H7 (cell line): ENCODE data around the gene KCNK5. TPM values are rescaled to one million over a fixed set of nuclear protein-coding genes. Genes with fewer than 3 reads are reported as not detected.

Source experiments
- DNase-seq: peaks from one replicate; pipeline ENCODE4 v3.0.0; 2012
- H3K27me3 ChIP-seq: 2 replicates; pipeline ENCODE4 v1.6.0; 2011; ENCODE audit warnings: mild to moderate bottlenecking, low read length; ENCODE audit not compliant: control insufficient read depth, insufficient read depth
- H3K36me3 ChIP-seq: replicated peaks from 2 replicates; pipeline ENCODE4 v1.5.1; 2011; ENCODE audit warnings: low read length; ENCODE audit not compliant: control insufficient read depth, insufficient read depth
- H3K4me3 ChIP-seq: 2 replicates; pipeline ENCODE4 v1.5.1; 2011; ENCODE audit warnings: low read depth, mild to moderate bottlenecking, control low read depth, low read length, moderate library complexity; ENCODE audit not compliant: insufficient read depth
- total RNA-seq: library from RNA; depleted of rRNA; stranded (reverse); fragments of >200 nt; shearing (Covaris generic); gene quantifications from 2 replicates; pipeline ENCODE4 v1.2.3, GENCODE V29; 2014

Gene KCNK5
- total RNA-seq, 1 experiment from 2014 or later, result 23.8 TPM

DNA sequence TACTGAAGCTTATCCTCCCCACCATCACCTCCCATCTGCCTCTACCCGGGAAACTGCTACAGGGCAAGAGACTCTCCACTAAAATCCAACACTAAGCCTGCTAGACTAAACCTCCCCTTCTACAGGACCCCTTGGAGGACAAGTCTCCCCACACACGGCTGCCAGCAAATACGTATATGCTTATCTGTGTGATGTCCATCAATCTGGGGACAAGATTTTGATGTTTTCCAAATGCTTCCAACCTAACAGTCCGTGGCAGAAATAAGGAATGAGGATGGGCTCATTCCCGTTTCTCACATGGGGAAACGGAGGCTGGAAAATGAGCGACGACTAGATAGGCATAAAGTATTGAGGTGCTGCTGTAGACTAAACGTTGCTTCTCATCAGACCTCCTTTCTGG lies 1.8 kb downstream of the KCNK5 start:
- H3K36me3 ChIP-seq, result no peaks in the 10 kb centered on the region
- peak overlapping the region; percentile 75; the same call in 1 of the 2 replicates for H3K4me3 ChIP-seq
- peak; percentile 43 for DNase-seq
- H3K27me3 ChIP-seq, result peaks cover 2% of the 10 kb centered on the region; the same call in 1 of the 2 replicates

DNA sequence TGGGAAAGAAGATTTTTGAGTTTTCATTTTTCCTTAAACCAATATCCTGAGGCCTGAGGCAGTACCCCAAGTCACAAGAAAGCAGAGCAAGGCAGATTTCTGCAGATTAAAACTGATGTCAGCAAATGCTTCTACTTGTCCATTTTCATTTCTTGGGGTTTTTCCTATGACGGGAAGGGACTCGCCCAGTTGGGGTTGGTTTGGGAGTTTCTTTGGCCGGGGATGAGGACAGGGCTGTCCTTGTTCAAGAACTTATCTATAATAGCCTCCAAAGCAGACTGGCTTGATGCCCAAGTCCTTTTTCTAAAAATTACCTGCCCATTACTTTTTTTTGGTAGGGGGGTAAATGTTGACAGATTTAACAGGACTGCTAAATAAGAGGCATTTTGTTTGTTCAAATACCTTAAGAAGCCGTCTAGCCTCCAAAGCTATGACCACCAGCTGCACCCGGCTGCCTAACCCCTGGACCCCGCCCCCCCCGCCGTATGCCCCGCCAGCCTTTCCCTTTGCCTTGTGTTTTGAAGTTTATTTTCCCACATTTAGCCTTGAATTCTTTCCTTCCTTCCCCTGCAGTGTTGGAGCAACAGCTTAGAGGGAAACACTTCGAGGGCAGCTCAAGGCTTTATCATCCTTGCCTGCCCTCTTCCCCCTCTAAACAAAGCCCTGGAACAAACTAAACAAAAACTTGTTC lies 2.5 kb downstream of the KCNK5 start:
- H3K4me3 ChIP-seq, result no peak overlapping the region
- DNase-seq, result peak; percentile 57

DNA sequence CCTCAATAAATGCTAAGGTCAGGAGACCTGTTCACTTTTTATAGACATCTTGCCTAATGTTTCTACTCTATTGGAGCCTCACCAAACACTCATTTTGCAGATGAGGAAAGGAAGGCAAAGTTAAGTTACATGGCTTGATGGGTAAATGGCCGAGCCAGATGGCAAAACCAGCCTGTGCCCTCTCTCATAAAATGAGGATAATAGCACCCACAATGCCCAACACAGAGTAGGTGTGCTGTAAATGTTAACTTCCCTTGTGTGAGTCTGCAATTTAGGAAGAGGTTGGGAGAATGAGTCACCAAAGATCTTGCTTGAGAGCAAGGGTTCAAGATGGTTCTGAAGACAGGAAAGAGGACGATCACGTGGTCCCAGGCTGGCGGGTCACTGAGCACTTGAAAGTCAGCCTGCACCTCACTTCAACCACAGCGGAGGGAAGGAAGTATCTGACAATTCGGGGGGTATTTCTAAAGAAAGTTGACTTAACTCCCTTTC lies 3.3 kb downstream of the KCNK5 start:
- no peak for DNase-seq
- H3K4me3 ChIP-seq, result no peak overlapping the region
- peaks cover 2% of the 10 kb centered on the region; the same call in 1 of the 2 replicates for H3K27me3 ChIP-seq
- H3K36me3 ChIP-seq, result peaks cover under 1% of the 10 kb centered on the region; the same call in 1 of the 2 replicates

More for the DNA sequence above, 2.5 kb downstream of the KCNK5 start:
- H3K36me3 ChIP-seq, result no peaks in the 10 kb centered on the region
- H3K27me3 ChIP-seq, result peaks cover 2% of the 10 kb centered on the region; the same call in 1 of the 2 replicates

DNA sequence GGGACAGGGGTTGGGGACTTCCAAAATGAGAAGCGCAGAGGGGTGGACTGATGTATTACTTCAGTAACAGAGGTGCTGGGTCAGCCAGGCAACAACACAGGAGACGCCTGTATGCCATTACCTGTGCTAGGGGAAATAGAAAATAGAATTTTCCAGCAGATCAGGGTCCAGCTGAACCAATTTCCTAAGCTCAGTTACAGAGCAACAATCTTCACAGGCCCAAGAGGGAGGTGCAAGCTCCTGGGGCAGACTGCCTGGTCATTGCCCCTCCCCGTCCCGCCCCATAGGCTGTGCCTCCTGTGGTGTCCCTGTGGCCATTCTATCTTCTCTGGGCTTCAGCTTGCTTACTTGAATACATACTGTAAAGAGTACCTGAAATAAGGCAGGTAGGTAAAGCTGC lies 3.7 kb downstream of the KCNK5 start:
- DNase-seq, result peak; percentile 83
- Histone ChIP-seq H3K4me3 (no peak overlapping the region), H3K27me3 (peaks cover 2% of the 10 kb centered on the region; the same call in 1 of the 2 replicates), H3K36me3 (peaks cover 3% of the 10 kb centered on the region; the same call in 1 of the 2 replicates)

DNA sequence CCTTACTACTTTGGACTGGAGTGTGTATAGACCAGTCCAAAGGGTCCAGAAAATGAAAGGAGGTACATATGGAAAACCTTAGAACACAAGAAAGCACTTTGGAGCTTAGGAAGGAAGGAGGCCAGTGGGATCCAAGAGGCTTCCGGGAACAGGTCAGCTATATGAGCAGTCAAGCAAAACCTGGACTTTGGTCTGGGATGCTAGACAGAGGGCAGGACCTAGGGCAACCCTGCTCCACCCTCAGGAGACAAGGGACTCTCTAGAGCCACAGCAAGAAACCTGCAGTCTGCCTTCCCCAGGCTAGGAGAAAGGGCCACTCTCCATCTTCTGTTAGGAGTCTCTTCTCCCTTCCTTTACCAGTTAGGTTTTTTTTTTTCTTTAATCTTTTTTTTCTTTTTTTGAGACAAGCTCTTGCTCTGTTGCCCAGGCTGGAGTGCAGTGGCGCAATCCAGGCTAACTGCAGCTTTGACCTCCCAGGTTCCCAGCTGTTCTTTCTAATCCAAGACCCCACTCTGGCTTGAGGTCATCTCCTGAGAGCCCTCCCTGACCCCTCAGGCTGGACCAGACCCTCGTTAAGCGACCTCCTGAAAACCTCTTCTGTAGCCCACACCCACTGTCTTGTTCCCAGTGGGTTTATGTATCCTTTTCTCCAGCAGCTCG lies 4.6 kb downstream of the KCNK5 start:
- Histone ChIP-seq H3K36me3 (peaks cover 3% of the 10 kb centered on the region; the same call in 1 of the 2 replicates), H3K4me3 (no peak overlapping the region), H3K27me3 (peaks cover 2% of the 10 kb centered on the region; the same call in 1 of the 2 replicates)
- DNase-seq, result no peak

DNA sequence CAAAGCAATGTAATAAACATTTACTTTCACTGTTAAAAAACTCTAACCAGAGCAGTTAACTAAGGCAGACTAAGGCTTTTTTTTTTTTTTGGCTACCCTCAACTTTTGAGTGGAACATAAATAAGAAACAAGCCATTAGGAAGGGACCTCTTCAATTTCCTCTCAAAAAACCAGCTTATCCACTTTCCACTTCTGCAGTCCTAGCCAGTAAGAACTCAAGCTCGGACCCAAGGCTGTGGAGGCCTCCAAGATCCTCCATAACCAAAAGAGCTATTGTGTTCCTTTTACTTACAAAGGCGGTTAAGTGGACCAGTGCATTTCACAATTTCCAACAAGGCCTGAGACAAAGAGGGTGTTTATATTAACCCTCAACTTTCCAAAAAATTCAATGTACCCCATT lies 5.3 kb downstream of the KCNK5 start:
- peaks cover 2% of the 10 kb centered on the region; the same call in 1 of the 2 replicates for H3K27me3 ChIP-seq
- peaks cover 3% of the 10 kb centered on the region; the same call in 1 of the 2 replicates for H3K36me3 ChIP-seq
- H3K4me3 ChIP-seq, result no peak overlapping the region
- no peak for DNase-seq

DNA sequence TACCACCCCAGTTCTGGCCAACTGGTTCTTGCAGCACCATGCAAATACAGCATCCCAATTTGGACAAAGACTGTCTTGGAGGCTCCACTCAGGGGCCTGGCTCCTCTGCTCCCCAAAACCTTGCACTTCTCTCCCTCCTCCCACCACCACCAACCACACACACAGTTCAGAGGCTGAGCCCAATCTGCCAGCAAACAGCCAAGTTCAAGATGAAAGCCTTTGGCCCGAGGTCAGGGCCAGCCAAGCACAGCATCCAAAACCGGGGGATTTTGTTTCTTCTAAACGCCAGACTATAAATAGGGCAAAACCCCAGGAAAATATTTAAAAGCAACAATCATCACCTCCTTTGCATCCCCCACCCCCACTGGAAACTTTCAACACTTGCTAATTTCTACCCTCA lies 5.7 kb downstream of the KCNK5 start:
- Histone ChIP-seq H3K27me3 (peaks cover 2% of the 10 kb centered on the region; the same call in 1 of the 2 replicates), H3K36me3 (peaks cover 5% of the 10 kb centered on the region), H3K4me3 (no peak overlapping the region)
- DNase-seq, result no peak

DNA sequence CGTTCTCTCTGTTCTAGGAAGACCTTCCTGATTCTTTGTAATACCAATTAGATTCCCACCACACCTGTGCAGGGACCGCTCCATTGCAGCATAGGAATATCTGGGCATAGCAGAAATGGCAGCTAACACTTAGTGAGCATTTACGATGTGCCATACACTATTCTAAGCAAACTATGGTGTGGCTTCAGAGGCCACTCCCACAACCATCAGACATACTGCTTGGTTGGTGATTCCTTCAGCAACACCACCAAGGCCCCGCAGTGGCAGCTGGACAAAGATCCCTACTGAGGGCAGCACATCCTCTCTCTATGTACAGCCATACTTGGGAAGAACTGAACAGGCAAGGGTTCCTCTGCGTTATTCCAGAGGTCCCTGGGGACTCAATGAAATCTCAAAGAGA lies 6.2 kb downstream of the KCNK5 start:
- no peak for DNase-seq
- Histone ChIP-seq H3K27me3 (no peaks in the 10 kb centered on the region), H3K36me3 (peaks cover 6% of the 10 kb centered on the region), H3K4me3 (no peak overlapping the region)

DNA sequence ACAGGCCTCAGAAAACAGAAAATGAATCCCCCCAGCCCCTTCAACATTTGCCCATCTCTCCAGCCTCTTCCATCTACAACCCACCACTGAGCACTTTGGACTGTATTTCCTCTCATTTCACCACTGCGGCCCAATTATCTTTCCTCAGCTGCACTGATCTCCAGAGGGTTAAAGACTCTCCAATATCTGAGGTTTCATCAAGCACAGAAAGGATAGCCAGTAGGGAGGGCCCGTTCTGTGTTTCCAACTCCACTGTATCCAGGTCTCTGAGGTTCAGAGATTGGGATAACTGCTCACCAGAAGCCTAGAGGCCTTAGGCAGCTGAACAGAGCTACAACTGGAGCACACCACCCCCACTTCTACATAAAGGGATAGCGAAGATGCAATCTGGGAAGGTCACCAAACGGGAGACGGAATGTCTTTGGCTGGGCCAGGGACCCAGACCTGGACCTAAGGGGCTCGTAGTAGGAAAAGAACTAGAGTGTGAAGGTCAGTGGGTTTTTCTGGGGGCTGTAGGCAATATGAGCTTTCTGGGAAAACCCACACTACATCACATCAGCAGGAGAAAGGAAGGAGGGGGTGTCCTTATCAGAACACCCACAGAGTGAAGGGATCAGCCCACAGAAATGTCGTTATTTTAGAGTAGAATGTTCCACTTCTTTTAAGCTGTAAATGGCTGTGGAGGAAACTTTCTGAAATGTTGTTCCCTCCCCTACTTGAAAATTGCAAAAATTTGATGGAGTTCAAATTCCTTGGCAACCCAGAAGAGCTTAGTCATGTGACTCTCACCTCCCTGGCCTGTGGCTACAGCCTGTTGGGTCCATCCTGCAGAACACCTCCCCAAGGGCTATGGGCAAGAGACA lies 7.3 kb downstream of the KCNK5 start:
- DNase-seq, result no peak
- Histone ChIP-seq H3K4me3 (no peak overlapping the region), H3K27me3 (no peaks in the 10 kb centered on the region), H3K36me3 (peaks cover 6% of the 10 kb centered on the region)

DNA sequence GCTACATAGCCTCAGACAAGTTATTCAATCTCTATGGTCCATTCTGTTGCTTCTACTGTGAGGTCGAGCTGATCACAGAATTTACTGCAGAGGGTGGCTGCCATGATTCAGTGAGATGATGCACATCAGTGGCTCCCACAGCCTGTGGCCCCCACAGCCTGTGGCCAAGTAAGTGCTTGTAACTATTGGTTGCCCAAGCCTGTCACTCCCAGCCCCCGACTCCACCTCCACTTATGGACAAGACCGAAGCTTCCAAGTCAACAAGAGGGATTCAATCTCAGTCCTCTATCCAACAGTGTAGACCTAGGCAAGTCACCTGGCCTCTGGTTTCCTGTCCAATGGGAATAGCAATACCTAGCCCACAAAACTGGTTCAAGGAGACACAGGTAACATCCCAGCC lies 8.2 kb downstream of the KCNK5 start:
- Histone ChIP-seq H3K4me3 (no peak overlapping the region), H3K27me3 (no peaks in the 10 kb centered on the region), H3K36me3 (peaks cover 6% of the 10 kb centered on the region)
- DNase-seq, result no peak

DNA sequence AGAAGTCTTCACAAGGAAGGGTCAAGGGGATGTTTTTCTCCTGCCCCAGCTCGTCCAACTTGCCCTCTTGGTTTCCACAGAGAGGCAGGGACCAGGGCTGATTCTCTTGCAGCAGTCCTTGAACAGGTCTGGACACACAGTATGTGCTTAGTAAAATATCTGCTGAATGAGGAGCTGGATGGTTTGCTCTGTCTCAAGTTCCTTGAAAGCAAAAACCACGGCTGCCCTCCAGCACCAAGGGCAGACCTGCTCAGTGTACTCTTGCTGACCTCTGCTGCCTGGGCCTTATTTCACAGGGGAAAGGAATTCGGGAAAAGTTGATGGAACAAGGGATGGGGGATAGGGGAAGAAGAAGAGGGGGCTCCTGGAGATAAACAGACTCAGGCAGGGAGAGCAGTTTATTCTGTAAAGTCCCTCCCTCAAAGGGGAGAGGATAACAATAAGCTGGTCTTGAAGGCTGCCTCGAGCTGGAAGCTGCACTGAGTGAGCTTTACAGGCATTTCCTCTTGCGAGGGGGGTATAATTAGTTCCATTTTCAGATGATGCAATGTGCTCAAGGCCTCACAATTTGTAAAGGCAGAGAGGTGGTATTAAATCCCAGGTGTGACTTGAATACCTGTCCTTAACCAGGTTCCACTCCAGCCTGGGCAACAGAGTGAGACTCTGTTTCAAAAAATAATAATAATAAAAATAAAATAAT lies 10.3 kb downstream of the KCNK5 start:
- H3K27me3 ChIP-seq, result no peaks in the 10 kb centered on the region
- H3K4me3 ChIP-seq, result no peak overlapping the region
- no peak for DNase-seq
- peaks cover 9% of the 10 kb centered on the region for H3K36me3 ChIP-seq

DNA sequence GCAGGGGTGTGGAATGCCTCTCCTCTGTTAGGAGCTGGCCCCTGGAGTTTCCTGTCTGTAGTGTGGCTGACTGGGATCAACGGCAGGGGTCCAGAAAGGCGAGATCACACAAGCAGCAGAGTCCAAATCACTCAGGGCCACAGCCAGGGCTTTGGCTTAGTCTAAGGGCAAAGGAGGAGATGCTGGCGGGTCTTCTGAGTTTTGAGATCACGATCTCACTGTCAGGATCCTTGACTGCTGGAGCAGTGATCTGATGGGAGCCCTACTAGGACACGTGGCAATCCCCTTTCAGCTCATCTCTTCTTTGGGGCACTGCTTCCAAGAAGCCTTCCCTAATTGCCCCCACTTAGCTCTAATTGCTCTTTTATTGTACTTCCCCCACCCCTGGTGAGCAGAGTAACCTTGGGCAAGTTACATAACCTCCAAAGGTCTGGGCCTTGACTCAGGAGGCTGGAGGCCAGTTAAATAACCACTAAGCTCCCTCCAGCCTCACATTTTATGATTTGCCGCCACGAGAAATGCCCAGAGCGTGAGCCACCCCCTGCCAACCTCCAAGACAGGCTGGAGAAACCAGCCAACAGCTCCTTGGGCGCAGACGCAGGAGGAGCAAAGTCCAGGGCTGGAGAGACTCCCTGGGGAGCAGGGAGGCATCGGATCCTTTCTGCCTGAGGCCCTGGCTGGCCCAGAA lies 12.0 kb downstream of the KCNK5 start:
- H3K27me3 ChIP-seq, result no peaks in the 10 kb centered on the region
- no peak overlapping the region for H3K4me3 ChIP-seq
- peaks cover 9% of the 10 kb centered on the region for H3K36me3 ChIP-seq
- DNase-seq, result no peak

DNA sequence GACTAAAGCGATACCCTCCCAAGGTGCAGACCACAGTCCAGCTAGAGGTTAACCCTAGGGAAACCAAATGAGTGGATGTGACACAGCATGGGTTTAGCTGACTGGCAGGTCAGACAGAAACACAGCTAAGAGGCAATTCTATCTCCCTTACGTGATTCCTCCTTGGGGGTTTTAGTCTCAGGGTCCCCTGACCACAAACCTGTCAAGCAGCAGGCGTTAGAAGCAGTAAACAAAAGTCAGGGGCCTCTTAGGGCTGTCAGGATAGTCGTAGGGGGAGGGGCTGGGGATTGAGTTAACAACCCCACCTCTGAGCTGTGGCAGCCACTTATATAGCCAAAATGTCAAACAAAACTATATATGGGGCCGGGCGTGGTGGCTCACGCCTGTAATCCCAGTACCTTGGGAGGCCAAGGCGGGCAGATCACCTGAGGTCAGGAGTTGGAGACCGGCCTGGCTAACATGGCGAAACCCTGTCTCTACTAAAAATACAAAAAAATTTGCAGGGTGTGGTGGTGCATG lies 13.6 kb downstream of the KCNK5 start:
- DNase-seq, result no peak

More for the DNA sequence above, 13.6 kb downstream of the KCNK5 start:
- Histone ChIP-seq H3K27me3 (no peaks in the 10 kb centered on the region), H3K4me3 (no peak overlapping the region), H3K36me3 (peaks cover 6% of the 10 kb centered on the region)
